Activated CD8-positive, alpha-beta T cell treated with anti-CD3 and anti-CD28 coated beads for 36 hours (primary cell): ENCODE measurements around the gene LMO2. TPM values are rescaled to one million over a fixed set of nuclear protein-coding genes. Genes with fewer than 3 reads are reported as not detected.
A peak's percentile ranks its signal among the peaks of the same experiment; 100 is the strongest.

Experiments used
- ATAC-seq: fragments of 200-7000 bp; cut with Tn5 transposase; one replicate; pipeline ENCODE4 v1.10.0; 2021; ENCODE audit warnings: mild to moderate bottlenecking, moderate library complexity
- CTCF ChIA-PET: fragments of 350-600 bp; sonication (Branson Sonifier 250); formaldehyde crosslinking; loops from one replicate; lab custom pipeline; 2021; ENCODE audit warnings: antibody characterized with exemption; lab: Charles Lee
- POLR2A ChIA-PET: fragments of 350-600 bp; sonication (Branson Sonifier 250); formaldehyde crosslinking; loops from one replicate; lab custom pipeline; 2021; ENCODE audit warnings: antibody characterized with exemption; lab: Charles Lee
- DNase-seq: peaks from one replicate; pipeline ENCODE4 v3.0.0-alpha.2; 2020
- H3K27ac Mint-ChIP-seq: one replicate; pipeline ENCODE4 v1.8.0; 2021; ENCODE audit warnings: mild to moderate bottlenecking, mixed read lengths
- H3K27me3 Mint-ChIP-seq: one replicate; pipeline ENCODE4 v1.8.0; 2021; ENCODE audit warnings: mixed read lengths
- H3K36me3 Mint-ChIP-seq: one replicate; pipeline ENCODE4 v1.8.0; 2021; ENCODE audit warnings: low read depth, mixed read lengths
- H3K4me1 Mint-ChIP-seq: one replicate; pipeline ENCODE4 v1.8.0; 2021; ENCODE audit warnings: low read depth, mixed read lengths
- H3K4me3 Mint-ChIP-seq: one replicate; pipeline ENCODE4 v1.8.0; 2021; ENCODE audit warnings: mild to moderate bottlenecking, moderate library complexity, mixed read lengths
- H3K9me3 Mint-ChIP-seq: one replicate; pipeline ENCODE4 v1.8.0; 2021; ENCODE audit warnings: mixed read lengths
- intact Hi-C: fragments of 100-400 bp; cut with micrococcal nuclease; formaldehyde crosslinking; loops from one replicate; pipeline ENCODE4 v1.10.0; 2022
- total RNA-seq, 2 experiments: library from RNA; stranded (reverse); gene quantifications; one replicate each; pipeline ENCODE4 v1.2.3, GENCODE V29; 2021
- TF ChIP-seq, protein P1 (sequence below): fragments of 200-600 bp; IDR thresholded peaks from one replicate; pipeline ENCODE4 v1.8.0; 2022; ENCODE audit warnings: antibody characterized with exemption, mild to moderate bottlenecking

The LMO2 gene
- total RNA-seq, 2 experiments from 2014 or later, result not detected

DNA sequence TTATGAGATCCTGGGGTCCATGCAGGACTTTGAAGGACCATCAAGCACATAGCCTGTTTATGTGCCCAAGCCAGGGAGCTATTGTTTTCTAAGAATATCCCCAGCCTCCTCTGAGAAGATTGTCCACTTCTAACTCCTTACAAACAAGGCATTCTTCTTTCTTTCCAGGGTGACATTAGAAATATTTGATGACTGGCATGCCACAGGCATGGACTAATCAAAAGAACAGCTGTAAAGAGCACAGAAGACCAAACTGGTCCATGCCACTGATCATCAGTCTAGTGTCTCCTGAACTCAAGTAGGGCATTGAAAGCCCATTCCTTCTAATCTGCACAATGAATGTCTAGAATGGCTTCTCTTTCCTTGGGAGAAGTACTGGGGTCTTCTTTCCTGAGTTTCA, 24.9 kb upstream of the LMO2 start:
- intact Hi-C loops, result no loop called here
- H3K9me3 Mint-ChIP-seq, result peaks cover 6% of the 10 kb centered on the region
- H3K27me3 Mint-ChIP-seq, result peaks cover 31% of the 10 kb centered on the region
- ATAC-seq (no peak), DNase-seq (no peak)
- H3K27ac Mint-ChIP-seq, result no peak overlapping the region
- ChIA-PET POLR2A (no interaction called here), CTCF (no interaction called here)
- peaks cover 9% of the 10 kb centered on the region for H3K4me1 Mint-ChIP-seq
- TF ChIP-seq, protein P1, sequence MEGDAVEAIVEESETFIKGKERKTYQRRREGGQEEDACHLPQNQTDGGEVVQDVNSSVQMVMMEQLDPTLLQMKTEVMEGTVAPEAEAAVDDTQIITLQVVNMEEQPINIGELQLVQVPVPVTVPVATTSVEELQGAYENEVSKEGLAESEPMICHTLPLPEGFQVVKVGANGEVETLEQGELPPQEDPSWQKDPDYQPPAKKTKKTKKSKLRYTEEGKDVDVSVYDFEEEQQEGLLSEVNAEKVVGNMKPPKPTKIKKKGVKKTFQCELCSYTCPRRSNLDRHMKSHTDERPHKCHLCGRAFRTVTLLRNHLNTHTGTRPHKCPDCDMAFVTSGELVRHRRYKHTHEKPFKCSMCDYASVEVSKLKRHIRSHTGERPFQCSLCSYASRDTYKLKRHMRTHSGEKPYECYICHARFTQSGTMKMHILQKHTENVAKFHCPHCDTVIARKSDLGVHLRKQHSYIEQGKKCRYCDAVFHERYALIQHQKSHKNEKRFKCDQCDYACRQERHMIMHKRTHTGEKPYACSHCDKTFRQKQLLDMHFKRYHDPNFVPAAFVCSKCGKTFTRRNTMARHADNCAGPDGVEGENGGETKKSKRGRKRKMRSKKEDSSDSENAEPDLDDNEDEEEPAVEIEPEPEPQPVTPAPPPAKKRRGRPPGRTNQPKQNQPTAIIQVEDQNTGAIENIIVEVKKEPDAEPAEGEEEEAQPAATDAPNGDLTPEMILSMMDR, result no peak
- H3K36me3 Mint-ChIP-seq, result no peaks in the 10 kb centered on the region
- no peak overlapping the region for H3K4me3 Mint-ChIP-seq

DNA sequence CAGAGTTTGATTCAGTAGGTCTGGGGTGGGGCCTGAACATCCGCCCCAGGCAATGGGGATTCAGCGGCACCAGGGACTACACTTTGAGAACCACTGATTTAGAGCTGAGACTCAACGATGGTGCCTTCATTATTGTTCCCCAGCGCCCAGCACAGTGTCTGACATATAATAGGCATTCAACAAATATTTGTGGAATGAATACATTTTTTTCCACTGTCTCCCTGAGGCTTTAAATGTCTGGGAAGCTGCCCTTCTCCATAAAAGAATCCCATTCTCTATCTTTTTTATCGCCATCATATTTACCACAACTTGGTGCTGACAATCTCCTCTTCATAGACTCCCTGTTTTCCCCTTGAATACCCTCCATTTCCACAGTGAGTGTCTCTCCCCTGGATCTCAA, 23.6 kb upstream of the LMO2 start:
- peaks cover 24% of the 10 kb centered on the region for H3K27me3 Mint-ChIP-seq
- no peak overlapping the region for H3K4me3 Mint-ChIP-seq
- ChIA-PET CTCF (interaction anchor here (0.7 to 0.8 kb wide), 2 partner anchors 80 to 82 kb away, joined by 3 to 4 read pairs; no protein-coding TSS in a partner anchor), POLR2A (interaction anchor here (0.8 kb wide), 1 partner anchor 14 kb away, joined by 3 read pairs; no protein-coding TSS in a partner anchor)
- H3K9me3 Mint-ChIP-seq, result peaks cover 6% of the 10 kb centered on the region
- intact Hi-C loops, result no loop called here
- ATAC-seq (no peak), DNase-seq (no peak)
- no peaks in the 10 kb centered on the region for H3K4me1 Mint-ChIP-seq
- TF ChIP-seq, protein P1, result no peak
- H3K27ac Mint-ChIP-seq, result no peak overlapping the region
- no peaks in the 10 kb centered on the region for H3K36me3 Mint-ChIP-seq

DNA sequence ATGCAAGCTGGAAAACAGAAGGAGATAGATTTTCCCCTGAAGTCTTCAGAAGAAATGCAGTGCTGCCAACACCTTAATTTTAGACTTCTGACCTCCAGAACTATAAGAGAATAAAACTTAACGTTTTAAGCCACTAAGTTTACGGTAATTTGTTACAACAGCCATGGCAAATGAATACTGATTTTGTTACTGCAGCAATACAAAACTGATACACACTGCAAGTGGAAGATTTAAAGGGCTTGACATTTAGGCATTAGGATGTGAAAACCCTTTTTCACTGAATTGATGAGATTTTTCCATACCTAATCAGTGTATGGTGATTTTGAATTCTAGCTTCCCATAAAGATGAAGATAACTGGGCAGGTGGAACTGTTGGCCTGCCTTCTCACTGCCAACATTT, 22.1 kb upstream of the LMO2 start:
- intact Hi-C loops, result no loop called here
- POLR2A ChIA-PET, result interaction anchor here (0.6 kb wide), 1 partner anchor 112 kb away, joined by 3 read pairs; no protein-coding TSS in a partner anchor
- TF ChIP-seq, protein P1, result no peak

DNA sequence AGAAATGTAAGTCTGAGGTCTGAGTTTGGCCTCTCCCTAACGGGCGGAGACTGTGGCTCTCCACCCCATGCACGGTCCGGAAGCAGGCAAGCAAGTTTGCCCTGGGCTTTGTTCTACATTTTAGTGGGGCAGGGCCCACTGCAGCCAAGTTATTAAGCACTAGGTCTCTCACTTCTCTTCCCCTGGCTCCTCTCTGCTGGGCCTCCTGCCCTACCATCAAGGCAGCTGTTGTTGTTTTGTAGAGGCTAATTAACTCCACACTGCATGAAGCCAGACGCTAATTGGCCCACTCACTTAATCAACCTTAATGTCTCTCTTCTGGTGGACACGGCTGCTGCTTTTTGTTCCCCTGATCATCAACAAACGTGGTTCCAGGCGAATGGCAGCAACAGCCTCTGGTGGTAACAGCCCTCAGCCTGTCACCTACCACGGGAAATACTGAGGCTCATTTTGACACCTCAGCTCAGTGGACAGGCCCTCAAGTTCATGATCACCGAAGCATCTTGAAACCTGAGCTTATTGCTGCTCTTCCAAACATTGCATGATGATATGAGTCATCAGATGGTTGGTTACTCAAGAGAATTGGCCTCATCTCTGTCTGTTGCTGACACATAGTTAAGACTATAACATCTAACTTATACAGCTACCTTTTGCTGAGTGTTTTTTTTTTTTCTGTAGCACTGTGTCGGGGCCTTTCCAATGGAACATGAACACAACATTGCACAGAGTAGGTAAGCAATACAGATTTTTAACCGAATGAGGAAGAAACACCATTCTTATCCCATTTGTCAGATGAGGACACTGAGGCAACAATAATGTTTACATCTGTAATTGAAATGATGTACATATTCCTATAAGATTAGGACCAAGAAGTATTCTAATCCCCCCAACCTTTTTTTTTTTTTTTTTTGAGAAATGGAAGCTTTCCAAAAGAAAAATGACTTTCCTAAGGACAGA, 20.8 kb upstream of the LMO2 start:
- Mint-ChIP-seq H3K4me3 (no peak overlapping the region), H3K4me1 (no peaks in the 10 kb centered on the region), H3K27ac (no peak overlapping the region), H3K27me3 (peaks cover 31% of the 10 kb centered on the region), H3K36me3 (no peaks in the 10 kb centered on the region), H3K9me3 (peaks cover 6% of the 10 kb centered on the region)
- no peak for DNase-seq
- ATAC-seq, result peak; percentile 27
- POLR2A ChIA-PET, result no interaction called here
- intact Hi-C loops, result no loop called here
- CTCF ChIA-PET, result interaction anchor here (1.2 kb wide), 1 partner anchor 59 kb away, joined by 3 read pairs; no protein-coding TSS in a partner anchor
- TF ChIP-seq, protein P1, result no peak

More for the DNA sequence above, 22.1 kb upstream of the LMO2 start:
- Mint-ChIP-seq H3K27ac (no peak overlapping the region), H3K27me3 (peaks cover 34% of the 10 kb centered on the region), H3K9me3 (peaks cover 6% of the 10 kb centered on the region), H3K4me3 (no peak overlapping the region), H3K36me3 (no peaks in the 10 kb centered on the region), H3K4me1 (no peaks in the 10 kb centered on the region)
- CTCF ChIA-PET, result no interaction called here
- ATAC-seq, result no peak
- DNase-seq, result no peak

DNA sequence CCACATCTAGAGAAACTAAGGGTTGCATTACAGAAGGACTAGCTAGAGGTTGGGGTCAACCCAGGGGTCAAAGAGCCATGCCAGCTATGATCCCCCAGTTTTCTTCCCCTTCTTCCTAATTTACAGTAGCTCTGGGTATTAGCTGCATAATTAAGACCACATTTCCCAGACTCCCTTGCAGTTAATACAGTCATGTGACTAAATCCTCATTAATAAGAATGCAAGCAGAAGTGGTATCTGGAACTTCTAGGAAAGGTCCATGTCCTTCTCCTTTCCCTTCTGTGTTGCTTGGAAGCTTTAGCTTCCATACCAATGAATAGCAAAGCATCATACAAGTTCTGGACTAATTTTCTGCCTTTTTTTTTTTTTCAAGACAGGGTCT, 19.1 kb upstream of the LMO2 start:
- CTCF ChIA-PET, result interaction anchor here (1.4 kb wide), 1 partner anchor 53 kb away, joined by 9 read pairs; no protein-coding TSS in a partner anchor

More for the DNA sequence above, 19.1 kb upstream of the LMO2 start:
- Mint-ChIP-seq H3K27ac (no peak overlapping the region), H3K4me3 (no peak overlapping the region), H3K27me3 (peaks cover 31% of the 10 kb centered on the region), H3K4me1 (peaks cover 2% of the 10 kb centered on the region), H3K36me3 (no peaks in the 10 kb centered on the region), H3K9me3 (peaks cover 6% of the 10 kb centered on the region)
- TF ChIP-seq, protein P1, result no peak
- DNase-seq (no peak), ATAC-seq (no peak)
- POLR2A ChIA-PET, result interaction anchor here (1.2 kb wide), 1 partner anchor 17 kb away, joined by 3 read pairs; no protein-coding TSS in a partner anchor
- intact Hi-C loops, result no loop called here
